Skeletal muscle cell (primary cell): Measurements from ENCODE around the gene PDE9A.

Experiments
- DNase-seq: peaks from one replicate; pipeline ENCODE4 v3.0.0-alpha.2; 2010; ENCODE audit warnings: low read depth
- H3K4me3 ChIP-seq: 2 replicates; pipeline ENCODE4 v1.5.1; 2011; ENCODE audit warnings: low read depth, mild to moderate bottlenecking, control low read depth, low read length, moderate library complexity

The PDE9A gene

DNA sequence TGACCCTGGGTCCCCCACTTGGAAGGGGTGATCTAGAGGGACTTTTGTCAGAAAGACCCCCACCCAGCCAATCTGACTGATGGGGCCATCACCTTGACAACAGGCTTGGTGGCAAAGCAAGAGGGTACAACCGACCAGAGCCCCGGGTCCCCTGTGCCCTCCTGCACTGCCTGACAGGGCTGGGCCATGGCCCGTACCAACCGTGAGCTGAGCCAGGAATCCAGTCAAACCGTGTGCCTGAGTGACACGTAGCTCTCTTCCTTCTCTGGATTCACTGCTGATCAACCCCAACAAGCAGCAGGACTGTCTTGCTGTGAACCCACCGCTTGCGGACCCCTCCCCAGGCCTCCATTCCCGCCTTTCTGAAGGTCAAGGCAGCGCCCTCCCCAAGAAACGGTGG is 27.0 kb downstream of the PDE9A start:
- DNase-seq, result no peak
- H3K4me3 ChIP-seq, result no peak overlapping the region

DNA sequence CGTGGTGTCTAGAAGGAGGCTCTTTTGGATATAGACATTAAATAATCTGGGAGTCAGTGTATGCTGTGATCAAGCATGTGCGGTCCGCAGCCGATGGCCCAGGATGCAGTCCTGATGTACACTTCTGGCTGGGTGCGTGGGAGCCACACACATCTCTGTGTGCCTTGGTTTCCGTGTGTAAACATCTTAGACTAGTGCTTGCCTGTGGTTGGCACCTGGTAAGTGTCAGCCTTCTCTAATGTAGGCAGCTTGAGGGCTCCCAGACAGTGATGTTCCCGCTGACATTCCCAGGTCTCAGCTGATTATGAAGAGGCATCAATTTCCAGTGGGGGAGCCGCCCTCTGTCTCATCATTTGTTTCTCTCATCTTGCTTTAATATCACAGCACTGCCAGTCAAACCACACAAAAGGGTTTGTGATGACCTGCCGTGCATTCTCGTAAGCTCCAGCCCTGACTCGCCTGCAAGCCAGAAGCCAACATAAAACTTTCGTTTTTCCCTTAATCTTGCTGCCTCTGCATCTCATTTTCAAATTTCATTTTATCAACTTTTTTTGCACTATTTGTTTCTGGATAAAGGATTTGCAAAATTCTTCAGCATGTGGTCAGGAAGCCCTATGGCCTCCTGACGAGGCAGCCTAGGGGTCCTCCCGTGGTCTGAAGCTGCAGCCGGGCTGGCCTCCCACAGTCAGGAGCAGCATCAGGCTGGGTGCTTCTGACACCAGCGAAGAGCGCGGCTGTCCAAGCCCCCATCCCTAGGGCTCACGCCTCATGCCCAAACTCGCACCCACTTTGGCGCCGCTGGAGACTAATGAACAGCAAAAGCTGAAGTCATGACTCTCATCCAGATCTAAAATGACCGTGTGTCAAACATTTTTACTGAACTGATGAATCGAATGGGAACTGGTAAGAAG is 28.1 kb downstream of the PDE9A start:
- DNase-seq, result no peak
- no peak overlapping the region for H3K4me3 ChIP-seq

DNA sequence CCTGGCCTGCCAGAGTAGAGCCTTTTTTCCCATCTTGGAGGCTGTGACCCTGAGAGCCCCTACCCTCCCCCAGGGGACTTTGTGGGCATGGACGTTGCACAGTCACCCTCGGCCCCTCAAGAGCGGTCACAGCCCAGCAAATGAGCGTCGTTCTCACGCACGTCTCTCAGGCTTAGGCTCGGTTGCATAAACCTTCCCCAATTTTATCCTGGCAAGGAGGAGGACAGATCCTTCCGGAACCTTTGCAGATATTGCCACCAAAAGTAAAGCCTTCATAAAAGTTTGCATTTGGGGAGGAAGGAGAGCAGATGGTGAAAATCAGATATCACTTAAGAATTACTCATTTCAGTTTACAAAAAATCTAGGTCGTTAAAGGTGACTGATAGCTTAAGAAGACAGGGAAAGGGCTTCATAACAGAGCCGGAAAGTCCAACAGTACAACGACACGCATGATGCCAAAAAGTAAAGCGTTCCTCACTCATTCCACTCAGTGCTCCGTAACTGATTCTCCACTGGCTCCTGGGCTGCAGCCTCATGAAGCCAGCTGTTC is 29.3 kb downstream of the PDE9A start:
- DNase-seq, result no peak
- H3K4me3 ChIP-seq, result no peak overlapping the region

DNA sequence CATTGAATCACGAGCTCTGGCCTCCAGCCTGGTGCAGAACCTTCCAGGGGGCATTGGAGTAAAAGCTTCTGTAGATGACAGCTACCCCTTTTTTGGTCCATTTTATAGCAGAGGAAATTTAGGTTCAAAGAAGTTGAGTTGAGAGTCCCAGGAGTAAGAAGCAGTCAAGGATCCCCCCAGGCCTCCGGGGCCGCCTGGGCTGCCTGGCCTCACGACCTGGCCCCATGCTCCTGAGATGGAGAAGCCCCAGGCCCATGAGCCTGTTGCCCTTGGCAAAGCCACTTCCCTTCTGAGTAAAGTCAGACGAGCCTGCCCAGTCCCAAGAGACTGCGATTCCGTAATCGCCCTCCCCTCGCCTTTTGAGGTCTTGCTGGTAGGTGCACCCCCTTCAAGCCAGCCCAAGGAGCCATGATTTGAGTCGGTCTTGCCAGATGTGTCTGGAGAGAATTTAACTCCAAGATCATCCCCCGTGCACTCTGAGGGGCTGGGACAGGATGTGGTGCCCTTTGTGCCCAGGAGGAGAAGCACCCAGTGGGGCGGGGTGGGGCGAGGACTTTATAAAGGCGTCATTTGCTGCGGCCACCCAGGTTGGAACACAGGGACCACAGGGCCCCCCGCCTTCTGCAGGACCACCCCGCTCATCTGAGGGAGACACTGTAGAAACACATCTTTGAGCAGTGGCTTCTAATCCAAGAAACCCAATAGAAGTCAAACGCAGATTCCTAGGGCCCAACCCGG is 30.1 kb downstream of the PDE9A start:
- H3K4me3 ChIP-seq, result no peak overlapping the region
- no peak for DNase-seq

DNA sequence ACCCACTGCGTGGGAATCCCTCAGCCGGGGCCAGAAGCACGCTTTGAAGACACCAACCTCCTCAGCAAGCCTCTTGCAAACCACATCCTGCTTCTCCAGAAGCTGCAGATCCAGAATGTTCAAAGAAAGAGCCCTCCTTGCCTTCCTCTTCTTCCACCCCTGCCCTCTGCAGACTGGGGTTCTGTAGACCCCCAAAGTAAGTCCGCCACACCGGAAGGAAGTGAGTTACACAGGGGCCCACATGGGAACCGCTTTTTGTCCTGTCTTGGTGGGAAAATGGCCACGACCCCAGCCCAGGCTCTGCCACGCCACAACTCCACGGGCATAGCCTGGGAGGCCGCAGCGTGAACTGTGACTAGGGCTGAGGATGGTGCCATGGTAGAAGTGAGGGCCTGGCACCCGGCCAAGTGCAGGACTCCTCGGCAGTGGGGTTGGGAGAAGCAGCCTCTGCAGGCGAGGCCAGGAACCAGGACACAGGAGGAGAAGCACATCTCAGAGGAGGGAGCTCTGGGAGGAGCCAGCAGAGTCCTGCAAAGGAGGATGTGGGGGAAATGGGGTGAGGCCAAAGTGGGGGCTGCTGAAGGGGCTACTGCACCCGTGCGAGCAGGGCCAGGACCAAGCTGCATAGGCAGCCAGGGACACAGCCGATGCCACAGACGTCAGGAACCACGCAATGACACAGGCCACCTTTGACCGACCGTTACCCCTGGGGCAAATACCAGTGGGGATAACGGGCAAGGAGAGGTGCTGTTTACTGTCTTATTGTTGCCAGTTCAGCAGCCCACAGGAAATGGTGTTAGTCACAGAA is 30.9 kb downstream of the PDE9A start:
- DNase-seq, result no peak
- no peak overlapping the region for H3K4me3 ChIP-seq

DNA sequence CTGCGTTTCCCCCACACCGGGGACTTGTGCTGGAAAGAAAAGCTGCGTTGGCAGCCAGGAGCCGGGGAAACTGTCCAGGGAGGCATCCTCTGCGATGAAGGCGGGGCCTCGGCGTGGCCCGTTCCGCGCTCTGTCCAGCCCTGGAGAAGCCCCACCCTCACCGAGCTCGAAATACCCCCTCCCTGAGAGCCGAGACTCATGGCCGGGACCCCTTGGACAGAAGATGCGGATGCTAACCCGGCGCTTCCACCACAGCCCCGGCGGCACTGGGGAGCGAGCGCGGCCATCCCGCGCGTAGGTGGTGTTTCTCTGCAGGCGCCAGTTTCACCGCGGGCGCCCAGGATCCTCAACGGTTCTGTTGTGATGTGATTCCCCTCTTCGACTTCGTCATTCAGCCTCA is 31.6 kb downstream of the PDE9A start:
- no peak for DNase-seq
- H3K4me3 ChIP-seq, result no peak overlapping the region

DNA sequence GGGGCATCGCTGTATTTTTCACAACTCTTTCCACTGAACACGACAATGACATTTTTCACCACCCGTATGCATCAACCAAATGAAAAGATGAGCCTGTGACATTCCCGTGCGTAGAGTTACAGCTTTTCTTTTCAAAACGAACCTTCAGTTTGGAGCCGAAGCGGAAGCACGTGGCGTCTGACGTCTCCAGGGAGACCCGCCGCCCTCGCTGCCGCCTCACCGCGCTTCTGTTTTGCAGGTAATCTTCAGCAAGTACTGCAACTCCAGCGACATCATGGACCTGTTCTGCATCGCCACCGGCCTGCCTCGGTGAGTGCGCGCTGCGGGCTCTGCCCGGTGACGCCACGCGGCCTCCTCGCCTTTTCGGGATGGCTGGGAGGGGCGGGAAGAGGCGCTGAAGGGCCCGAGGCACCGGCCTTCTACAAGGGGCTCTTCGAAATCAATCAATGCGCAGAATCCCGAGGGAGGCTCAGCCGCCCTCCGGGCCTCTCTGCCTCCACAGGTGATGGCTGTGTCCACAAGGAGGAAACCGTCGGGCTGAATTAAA is 32.6 kb downstream of the PDE9A start:
- H3K4me3 ChIP-seq, result no peak overlapping the region
- no peak for DNase-seq

DNA sequence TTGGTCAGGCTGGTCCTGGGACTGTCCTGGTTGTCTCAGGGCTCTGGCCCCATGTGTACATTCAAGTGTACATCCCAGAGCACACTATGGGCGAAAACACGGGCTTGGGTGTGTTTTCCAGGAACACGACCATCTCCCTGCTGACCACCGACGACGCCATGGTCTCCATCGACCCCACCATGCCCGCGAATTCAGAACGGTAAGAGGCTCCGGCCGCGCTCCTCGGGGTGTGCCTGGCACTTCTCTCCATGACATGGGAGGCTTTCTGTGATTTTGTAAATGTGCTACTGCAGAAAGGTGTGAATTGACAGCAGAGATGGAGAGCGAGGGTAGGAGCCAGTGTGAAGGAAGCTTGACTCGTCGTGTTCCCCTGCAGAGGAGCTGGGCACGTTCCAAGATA is 34.4 kb downstream of the PDE9A start:
- no peak for DNase-seq
- H3K4me3 ChIP-seq, result no peak overlapping the region

DNA sequence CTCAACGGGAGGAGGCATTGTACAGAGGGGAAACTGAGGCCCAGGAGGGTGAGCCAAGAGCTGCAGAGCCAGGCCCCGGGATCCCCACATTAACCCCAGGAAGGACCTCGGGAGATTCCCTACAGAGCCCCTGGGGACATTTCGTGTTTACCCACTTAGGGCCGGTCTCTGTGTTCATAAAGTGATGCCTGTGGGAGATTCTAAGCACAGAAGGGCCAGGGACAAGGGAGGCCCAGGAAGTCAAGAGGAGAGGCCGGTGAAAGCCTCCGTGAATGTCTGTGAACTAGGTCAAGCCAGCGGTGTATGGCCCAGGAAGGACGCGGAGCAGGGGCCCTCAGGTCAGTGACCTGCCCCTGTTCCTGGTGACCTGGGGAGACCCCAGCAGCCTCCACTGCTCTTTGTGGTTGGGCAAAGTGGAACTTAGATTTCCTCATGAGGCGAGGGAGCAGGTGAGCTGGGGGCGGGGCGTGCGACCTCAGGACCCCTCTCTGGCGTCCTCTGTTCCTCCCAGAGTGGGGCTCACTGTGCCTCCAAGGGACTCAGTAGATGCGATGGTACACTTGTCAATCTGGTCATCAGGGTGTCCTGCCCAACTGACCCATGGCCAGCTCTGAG is 34.9 kb downstream of the PDE9A start:
- no peak for DNase-seq
- no peak overlapping the region for H3K4me3 ChIP-seq

DNA sequence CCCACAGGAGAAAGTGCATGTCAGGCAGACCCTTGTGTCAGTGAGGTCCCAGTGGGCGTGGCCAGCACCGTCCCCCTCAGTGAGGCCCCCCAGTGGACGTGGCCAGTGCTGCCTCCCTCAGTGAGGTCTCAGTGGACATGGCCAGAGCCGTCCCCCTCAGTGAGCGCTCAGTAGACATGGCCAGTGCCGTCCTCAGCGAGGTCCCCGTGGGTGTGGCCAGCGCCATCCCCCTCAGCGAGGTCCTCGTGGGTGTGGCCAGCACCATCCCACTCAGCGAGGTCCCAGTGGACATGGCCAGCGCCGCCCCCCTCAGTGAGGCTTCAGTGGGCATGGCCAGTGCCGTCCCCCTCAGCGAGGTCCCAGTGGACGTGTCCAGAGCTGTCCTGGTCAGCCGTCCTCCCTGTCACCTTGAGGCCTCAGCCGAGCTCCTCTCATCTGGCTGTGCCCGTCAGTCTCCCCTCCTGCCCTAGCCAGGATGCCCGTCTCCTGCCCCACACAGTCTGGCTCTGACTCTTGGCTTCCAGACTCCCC is 35.5 kb downstream of the PDE9A start:
- DNase-seq, result no peak
- no peak overlapping the region for H3K4me3 ChIP-seq

DNA sequence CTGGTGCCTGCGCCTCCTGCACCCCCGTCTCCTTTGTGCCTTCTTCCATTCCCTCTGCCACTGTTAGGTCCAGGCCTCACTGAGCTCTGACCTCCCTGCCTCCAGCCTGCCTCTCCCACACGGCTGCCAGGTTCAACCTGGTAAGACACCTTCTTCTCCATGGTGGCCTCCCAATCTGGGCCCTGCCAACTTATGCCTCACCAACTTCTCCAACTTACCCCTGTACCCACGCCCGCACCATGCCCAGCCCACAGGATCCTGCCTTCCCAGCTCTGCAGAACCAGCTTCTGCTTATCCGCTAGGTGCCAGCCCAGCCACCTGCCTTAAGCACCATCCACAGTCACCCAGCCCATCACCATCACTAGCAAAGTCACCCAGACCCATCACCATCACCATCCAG is 37.2 kb downstream of the PDE9A start:
- no peak for DNase-seq
- H3K4me3 ChIP-seq, result no peak overlapping the region

DNA sequence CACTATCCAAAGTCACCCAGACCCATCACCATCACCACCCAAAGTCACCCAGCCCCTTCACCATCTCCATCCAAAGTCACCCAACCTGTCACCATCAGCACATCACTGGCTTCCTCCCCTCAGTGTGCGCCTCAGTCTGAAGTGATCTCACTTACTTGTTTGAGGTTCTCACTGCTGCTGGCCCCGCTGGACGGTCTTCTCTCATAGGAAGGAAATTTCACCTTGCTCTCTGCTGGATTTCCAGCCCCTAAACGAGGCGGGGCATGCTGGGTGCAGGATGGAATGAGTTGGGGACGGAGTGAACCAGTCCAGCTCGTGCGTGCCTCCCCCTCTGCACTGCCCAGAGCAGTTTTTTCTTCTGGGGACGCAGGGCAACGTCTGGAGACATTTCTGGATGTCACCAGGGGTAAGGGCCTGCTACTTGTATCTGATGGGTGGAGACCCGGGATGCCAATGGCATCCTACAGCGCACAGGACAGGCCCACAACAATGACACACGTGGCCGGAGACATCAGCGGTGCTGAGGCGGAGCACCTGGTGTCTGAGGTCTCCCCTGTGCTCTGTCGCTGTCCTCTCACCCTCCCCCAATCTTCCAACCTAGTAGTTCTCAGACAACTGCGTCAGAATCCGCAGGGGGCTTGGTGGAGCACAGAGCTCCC is 38.6 kb downstream of the PDE9A start:
- no peak for DNase-seq
- H3K4me3 ChIP-seq, result no peak overlapping the region

DNA sequence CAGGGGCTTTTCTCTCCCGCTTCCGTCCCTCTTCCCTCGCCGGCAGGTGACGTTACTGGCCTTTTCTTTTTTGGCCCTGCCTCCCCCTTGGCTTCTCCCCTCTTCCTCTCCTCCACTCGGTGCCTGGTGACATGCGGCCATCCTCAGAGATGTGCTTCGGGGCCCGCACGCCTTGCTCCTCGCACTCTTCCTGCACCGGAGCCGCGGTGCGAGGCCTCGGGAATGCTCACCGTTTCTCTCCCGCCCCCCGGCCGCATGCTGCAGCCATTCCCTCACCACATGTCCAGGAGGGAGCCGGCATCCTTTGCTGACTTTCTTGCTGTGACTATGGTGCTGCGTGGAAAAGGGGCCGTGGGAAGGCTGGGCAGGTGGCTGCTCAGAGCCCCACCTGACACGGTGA is 39.3 kb downstream of the PDE9A start:
- no peak overlapping the region for H3K4me3 ChIP-seq
- no peak for DNase-seq

DNA sequence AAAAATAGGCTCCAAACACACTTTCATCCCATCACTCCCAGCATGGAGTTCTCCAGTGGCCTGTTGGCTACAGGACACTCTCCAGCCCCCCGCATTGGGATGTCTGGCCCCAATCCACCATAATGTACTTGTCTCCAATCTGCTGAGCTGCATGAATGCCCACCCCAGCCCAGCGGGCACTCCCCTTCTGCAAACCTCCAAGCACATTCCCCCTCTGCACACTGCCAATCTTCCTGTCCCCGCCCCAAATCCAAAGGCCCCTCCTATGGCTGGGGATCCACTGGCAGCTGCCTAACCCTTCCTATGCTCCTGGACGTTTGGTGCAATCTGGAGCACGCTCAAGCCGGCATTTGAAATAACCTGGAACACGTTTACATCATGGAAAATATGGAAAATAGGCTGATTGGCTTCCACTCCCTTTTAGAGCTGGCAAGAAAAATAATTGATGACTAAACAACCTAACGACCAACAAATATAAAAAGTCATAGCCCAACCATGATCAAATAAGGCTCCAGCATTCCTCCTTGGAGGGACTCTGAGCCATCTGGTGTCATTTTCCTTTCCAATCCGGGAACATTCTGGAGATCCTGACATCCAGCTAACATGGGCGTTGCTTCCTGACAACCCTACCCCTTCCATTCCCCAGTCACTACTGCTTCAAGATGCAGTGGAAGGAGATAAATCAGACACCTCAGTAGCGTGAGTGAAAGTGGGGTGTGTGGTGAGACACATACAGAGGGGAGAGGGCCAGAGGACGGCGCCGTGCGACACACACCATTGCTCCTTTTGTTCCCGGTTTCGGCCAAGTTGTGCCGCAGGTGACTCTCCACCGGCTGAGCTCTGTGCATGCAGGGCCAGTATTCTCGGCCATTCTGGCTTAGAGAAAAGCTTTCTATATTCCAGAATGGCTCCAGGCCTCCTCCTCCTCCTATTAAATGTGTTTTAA is 41.6 kb downstream of the PDE9A start:
- H3K4me3 ChIP-seq, result no peak overlapping the region
- DNase-seq, result no peak

DNA sequence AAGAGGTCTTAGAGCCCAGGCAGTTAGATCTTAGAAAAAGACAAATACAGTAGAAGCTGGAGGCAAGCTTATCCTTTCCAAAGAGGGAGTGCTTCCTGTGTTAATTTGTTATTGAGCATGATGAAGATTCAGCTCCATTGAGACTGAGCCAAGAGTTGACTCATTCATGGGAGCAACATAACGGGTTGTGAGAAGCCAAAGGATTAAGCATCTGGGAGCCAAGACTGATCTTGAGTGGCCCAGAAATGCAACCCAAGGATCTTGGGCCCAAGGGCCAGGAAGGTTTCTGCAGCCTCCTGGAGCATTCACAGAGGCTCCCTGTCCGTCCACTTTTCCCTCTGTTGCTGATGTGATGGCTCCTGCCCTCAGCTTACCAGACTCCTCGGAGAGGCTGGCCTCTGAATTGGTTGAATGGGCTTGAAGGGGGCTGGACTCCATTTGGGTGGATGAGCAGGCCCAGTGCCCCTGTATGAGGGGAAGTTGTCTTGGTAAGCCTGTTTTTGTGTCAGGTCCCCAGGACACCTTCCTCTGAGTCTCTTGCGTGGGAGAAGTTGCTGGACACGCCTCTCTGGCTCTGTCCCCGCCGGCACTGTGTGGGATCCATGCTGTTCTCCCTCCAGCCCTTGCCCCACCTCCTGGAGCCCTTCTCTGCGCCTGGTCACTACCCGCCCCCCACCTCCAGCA is 42.4 kb downstream of the PDE9A start:
- no peak for DNase-seq
- no peak overlapping the region for H3K4me3 ChIP-seq

DNA sequence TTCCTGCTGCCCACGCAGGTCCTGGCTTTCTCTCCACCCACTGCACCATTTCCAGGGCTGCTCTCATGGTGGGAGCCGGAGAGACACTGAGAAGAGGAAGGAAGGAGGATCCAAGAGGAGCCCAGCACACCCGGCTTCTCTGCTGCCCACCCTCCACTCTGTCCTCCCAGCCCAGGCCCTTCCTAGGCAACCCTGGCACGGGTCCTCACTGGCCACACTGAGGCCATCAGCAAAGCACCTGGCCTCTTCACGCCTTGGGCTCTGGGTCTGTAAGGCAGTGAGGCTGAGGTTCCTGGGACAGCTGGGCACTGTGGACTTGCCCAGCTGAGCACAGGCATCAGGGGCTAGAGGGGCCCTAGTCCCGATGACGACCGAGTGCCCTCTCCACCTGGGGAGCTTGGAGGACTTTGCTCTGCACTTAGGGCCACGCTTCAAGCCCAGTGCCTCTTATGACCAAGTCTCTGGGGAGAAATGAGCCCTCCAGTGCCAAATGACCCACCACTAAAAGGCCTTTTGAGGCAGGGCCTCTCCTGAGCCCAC is 43.1 kb downstream of the PDE9A start:
- H3K4me3 ChIP-seq, result no peak overlapping the region
- DNase-seq, result no peak

DNA sequence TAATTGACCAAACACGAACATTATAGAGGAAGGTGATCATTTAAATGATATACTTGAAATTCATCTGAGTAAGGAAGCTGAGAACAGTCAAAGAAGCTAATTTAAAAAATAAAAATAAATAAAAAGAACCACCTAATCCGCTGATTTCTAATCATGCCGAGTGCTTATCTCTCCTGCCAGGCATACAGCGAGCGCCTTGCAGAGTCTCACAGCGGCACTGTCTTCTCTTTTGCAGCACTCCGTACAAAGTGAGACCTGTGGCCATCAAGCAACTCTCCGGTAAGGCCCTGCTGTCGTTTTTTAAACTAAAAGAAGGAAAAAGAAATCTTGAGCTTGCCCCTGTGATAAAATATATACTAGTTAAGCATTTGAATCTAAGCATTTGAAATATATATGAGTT is 45.3 kb downstream of the PDE9A start:
- H3K4me3 ChIP-seq, result no peak overlapping the region
- no peak for DNase-seq
